CD4-positive, alpha-beta T cell (primary cell): ENCODE measurements around the gene NR3C1. TPM values are rescaled to one million over a fixed set of nuclear protein-coding genes. Genes with fewer than 3 reads are reported as not detected.

Experiments used
- ATAC-seq: fragments of 200-7000 bp; cut with Tn5 transposase; one replicate; pipeline ENCODE4 v1.10.0; 2022; ENCODE audit warnings: mild to moderate bottlenecking; ENCODE audit not compliant: poor library complexity
- CTCF ChIA-PET: fragments of 350-600 bp; sonication (Branson Sonifier 250); formaldehyde crosslinking; loops from one replicate; lab custom pipeline; 2021; ENCODE audit warnings: antibody characterized with exemption, inconsistent platforms; lab: Charles Lee
- POLR2A ChIA-PET: fragments of 350-600 bp; sonication (Branson Sonifier 250); formaldehyde crosslinking; loops from one replicate; lab custom pipeline; 2021; ENCODE audit warnings: antibody characterized with exemption, inconsistent platforms; lab: Charles Lee
- DNase-seq, 14 experiments: peaks; one replicate each; pipeline ENCODE4 v3.0.0-alpha.2; 2013 to 2020; ENCODE audit warnings: mixed read lengths in 2 of 14
- H3K27ac ChIP-seq, 2 donors: one replicate each; pipeline versions ENCODE4 v1.5.1 to v1.7.0; 2013; ENCODE audit warnings: low read length in 2 of 2, low read depth in 1 of 2, mild to moderate bottlenecking in 1 of 2
- H3K27me3 ChIP-seq, 2 experiments: 1 replicate in 1 of 2; 2 replicates in 1 of 2; pipeline versions ENCODE4 v1.6.1 to v1.7.0; 2013; ENCODE audit warnings: low read length in 2 of 2, control low read depth in 1 of 2, mild to moderate bottlenecking in 1 of 2, moderate library complexity in 1 of 2; ENCODE audit not compliant: insufficient read depth in 2 of 2, control insufficient read depth in 1 of 2
- H3K36me3 ChIP-seq: one replicate; pipeline ENCODE4 v1.6.1; 2013; ENCODE audit warnings: low read length, control low read depth; ENCODE audit not compliant: insufficient read depth
- H3K4me1 ChIP-seq: one replicate; pipeline ENCODE4 v1.6.1; 2013; ENCODE audit warnings: low read length, control low read depth; ENCODE audit not compliant: insufficient read depth
- H3K4me3 ChIP-seq: one replicate; pipeline ENCODE4 v1.5.1; 2013; ENCODE audit warnings: mild to moderate bottlenecking, low read length, moderate library complexity
- H3K9me3 ChIP-seq, 2 experiments: 1 replicate in 1 of 2; 2 replicates in 1 of 2; pipeline versions ENCODE4 v1.6.1 to v1.7.0; 2013; ENCODE audit warnings: low read length in 2 of 2, mild to moderate bottlenecking in 2 of 2, control low read depth in 1 of 2, moderate library complexity in 1 of 2; ENCODE audit not compliant: control insufficient read depth in 1 of 2, insufficient read depth in 1 of 2
- H3K27ac Mint-ChIP-seq: one replicate; pipeline ENCODE4 v1.8.0; 2020; ENCODE audit warnings: mixed read lengths
- H3K27me3 Mint-ChIP-seq: one replicate; pipeline ENCODE4 v1.8.0; 2021; ENCODE audit warnings: mixed read lengths
- H3K36me3 Mint-ChIP-seq: one replicate; pipeline ENCODE4 v1.8.0; 2021; ENCODE audit warnings: low read depth, mixed read lengths
- H3K4me1 Mint-ChIP-seq: one replicate; pipeline ENCODE4 v1.8.0; 2021; ENCODE audit warnings: low read depth, mixed read lengths
- H3K4me3 Mint-ChIP-seq: one replicate; pipeline ENCODE4 v1.8.0; 2020; ENCODE audit warnings: mild to moderate bottlenecking, mixed read lengths
- H3K9me3 Mint-ChIP-seq: one replicate; pipeline ENCODE4 v1.8.0; 2020; ENCODE audit warnings: mixed read lengths
- intact Hi-C, 2 experiments: fragments of 100-400 bp; cut with DNase I in 1 of 2; cut with micrococcal nuclease in 1 of 2; formaldehyde crosslinking; loops; one replicate each; pipeline versions ENCODE4 v1.15.1 to v1.9.0; 2023 to 2025; cut with DNase I, micrococcal nuclease
- total RNA-seq, 174 experiments: library from RNA in 2 of 174; stranded (reverse) in 2 of 174; gene quantifications; one replicate each; pipeline ENCODE4 v1.2.3 and lab custom pipeline; 2021 to 2026
- TF ChIP-seq, protein P1 (sequence below): fragments of 200-600 bp; IDR thresholded peaks from one replicate; pipeline ENCODE4 v1.8.0; 2022; ENCODE audit warnings: antibody characterized with exemption, mild to moderate bottlenecking

NR3C1 gene
- total RNA-seq, 2 experiments from 2014 or later, result 168 to 191 TPM

DNA sequence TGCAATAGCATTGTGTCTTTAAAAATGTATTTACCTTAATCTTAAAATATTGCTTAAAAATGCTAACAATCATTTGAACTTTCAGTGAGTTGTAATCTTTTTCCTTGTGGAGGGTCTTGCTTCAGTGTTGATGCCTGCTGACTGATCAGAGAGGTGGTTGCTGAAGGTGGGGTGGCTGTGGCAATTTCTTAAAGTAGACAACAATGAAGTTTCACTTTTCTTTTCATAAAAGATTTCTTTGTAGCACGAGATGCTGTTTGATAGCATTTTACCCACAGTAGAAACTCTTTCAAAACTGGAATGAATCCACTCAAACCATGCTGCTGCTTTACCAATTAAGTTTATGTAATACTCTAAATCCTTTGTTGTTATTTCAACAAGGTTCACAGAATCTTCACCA, 50.8 kb downstream of the NR3C1 start:
- Histone ChIP-seq H3K4me1 (peaks cover 25% of the 10 kb centered on the region), H3K9me3 (no peaks in the 10 kb centered on the region), H3K4me3 (no peak overlapping the region), H3K36me3 (no peaks in the 10 kb centered on the region), H3K27ac (no peak overlapping the region), H3K27me3 (no peaks in the 10 kb centered on the region)
- Mint-ChIP-seq H3K27me3 (no peaks in the 10 kb centered on the region), H3K9me3 (no peaks in the 10 kb centered on the region), H3K4me1 (peaks cover 59% of the 10 kb centered on the region), H3K36me3 (peaks cover 16% of the 10 kb centered on the region), H3K4me3 (peak overlapping the region; percentile 90), H3K27ac (peak overlapping the region; percentile 82)
- TF ChIP-seq, protein P1, sequence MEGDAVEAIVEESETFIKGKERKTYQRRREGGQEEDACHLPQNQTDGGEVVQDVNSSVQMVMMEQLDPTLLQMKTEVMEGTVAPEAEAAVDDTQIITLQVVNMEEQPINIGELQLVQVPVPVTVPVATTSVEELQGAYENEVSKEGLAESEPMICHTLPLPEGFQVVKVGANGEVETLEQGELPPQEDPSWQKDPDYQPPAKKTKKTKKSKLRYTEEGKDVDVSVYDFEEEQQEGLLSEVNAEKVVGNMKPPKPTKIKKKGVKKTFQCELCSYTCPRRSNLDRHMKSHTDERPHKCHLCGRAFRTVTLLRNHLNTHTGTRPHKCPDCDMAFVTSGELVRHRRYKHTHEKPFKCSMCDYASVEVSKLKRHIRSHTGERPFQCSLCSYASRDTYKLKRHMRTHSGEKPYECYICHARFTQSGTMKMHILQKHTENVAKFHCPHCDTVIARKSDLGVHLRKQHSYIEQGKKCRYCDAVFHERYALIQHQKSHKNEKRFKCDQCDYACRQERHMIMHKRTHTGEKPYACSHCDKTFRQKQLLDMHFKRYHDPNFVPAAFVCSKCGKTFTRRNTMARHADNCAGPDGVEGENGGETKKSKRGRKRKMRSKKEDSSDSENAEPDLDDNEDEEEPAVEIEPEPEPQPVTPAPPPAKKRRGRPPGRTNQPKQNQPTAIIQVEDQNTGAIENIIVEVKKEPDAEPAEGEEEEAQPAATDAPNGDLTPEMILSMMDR, result no peak
- ChIA-PET POLR2A (interaction anchor here (1.9 kb wide), 1 partner anchor 51 kb away, joined by 20 read pairs; the partner anchor contains the start of gene NR3C1), CTCF (no interaction called here)
- ATAC-seq (peak; percentile 35), DNase-seq (peak in 5 of 14 experiments; percentile 6 to 66 (median 39))
- intact Hi-C loops, result loop anchor here (5.0 kb wide), 1 partner anchor 50 kb away; the partner anchor contains the start of gene NR3C1 (in 2 of the 2)

DNA sequence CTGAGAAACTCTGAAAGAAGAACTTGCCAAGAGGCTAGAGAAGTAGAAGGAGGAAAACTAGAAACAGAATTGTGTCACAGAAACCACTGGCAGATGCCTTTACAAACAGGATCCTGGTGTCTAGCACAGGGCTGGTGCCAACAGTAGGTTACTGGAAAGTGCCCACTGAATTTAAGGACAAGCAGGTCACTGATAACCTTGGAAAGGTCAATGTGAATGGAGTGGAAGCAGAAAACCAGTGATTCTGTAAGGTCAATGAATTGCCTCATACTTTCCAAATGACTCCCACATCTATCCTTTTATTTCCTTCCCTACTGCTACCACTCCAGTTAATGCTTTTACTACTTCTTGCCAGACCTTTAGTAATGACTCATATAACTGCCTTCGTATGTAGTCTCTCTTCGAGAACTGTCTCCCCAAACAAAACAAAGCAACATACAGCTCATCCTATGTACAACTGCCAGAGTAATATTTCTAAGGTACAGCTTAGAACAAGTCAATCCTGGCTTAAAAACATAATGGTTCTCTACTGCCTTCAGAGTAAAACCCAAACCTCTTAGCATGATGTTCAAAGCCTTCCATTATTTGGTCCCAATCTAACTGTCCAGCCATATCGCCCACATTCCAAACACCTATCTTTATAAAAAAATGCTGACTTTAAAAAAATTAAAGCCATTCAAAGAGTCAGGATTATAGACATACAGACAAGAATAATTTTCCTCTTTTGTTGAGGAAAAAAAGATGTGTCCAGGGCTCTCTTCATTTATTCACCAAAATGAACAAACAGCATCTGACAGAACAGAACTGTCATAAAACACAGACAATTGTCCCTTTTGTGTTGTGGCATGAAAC, 52.5 kb downstream of the NR3C1 start:
- no peaks in the 10 kb centered on the region for H3K9me3 Mint-ChIP-seq
- H3K36me3 Mint-ChIP-seq, result peaks cover 17% of the 10 kb centered on the region
- ChIA-PET CTCF (interaction anchor here (1.2 to 1.7 kb wide), 5 partner anchors 14 to 53 kb away, joined by 3 to 9 read pairs (median 3); partner anchors contain the start of gene NR3C1), POLR2A (interaction anchor here (0.9 to 1.6 kb wide), 3 partner anchors 10 to 53 kb away, joined by 3 to 5 read pairs (median 3); partner anchors contain the start of gene NR3C1)
- Histone ChIP-seq H3K36me3 (no peaks in the 10 kb centered on the region), H3K4me3 (no peak overlapping the region), H3K9me3 (no peaks in the 10 kb centered on the region), H3K4me1 (peaks cover 25% of the 10 kb centered on the region), H3K27me3 (no peaks in the 10 kb centered on the region), H3K27ac (no peak overlapping the region)
- H3K4me1 Mint-ChIP-seq, result peaks cover 47% of the 10 kb centered on the region
- H3K4me3 Mint-ChIP-seq, result no peak overlapping the region
- no peaks in the 10 kb centered on the region for H3K27me3 Mint-ChIP-seq
- intact Hi-C loops, result loop anchor here (5.0 kb wide), 1 partner anchor 51 kb away; the partner anchor contains the start of gene NR3C1 (in 2 of the 2)
- ATAC-seq (no peak), DNase-seq (peak in 1 of 14 experiments; percentile 21)
- TF ChIP-seq, protein P1, result no peak
- H3K27ac Mint-ChIP-seq, result no peak overlapping the region

DNA sequence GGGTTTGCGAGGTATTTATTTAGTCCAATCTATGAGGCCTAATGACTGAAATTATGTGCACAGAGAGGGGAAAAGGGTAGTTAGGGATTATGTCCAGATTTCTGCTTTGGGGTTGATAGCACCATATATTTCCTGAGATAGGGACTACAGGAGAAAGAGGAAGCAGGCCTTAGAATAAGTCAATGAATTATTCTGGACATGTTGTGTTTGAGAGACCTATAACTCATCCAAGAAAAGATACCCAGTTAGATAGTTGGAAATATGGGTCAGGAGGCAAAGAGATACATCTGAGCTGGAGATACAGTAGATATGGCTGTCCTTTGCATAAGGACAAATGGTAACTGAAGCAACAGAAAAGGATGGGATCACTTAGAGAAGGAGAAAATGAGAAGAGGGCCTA, 53.1 kb downstream of the NR3C1 start:
- intact Hi-C loops, result loop anchor here (5.0 kb wide), 1 partner anchor 52 kb away; the partner anchor contains the start of gene NR3C1 (in 2 of the 2)
- POLR2A ChIA-PET, result interaction anchor here (0.9 to 1.6 kb wide), 3 partner anchors 11 to 53 kb away, joined by 3 to 5 read pairs (median 3); partner anchors contain the start of gene NR3C1
- H3K9me3 ChIP-seq, result no peaks in the 10 kb centered on the region
- ATAC-seq (no peak), DNase-seq (no peak)
- H3K9me3 Mint-ChIP-seq, result no peaks in the 10 kb centered on the region
- H3K27ac ChIP-seq, result no peak overlapping the region
- peaks cover 22% of the 10 kb centered on the region for H3K4me1 ChIP-seq
- TF ChIP-seq, protein P1, result no peak
- H3K27me3 ChIP-seq, result no peaks in the 10 kb centered on the region
- no peak overlapping the region for H3K4me3 ChIP-seq
- no peak overlapping the region for H3K27ac Mint-ChIP-seq
- CTCF ChIA-PET, result interaction anchor here (1.1 to 1.7 kb wide), 4 partner anchors 39 to 341 kb away, joined by 3 to 9 read pairs (median 4); partner anchors contain the start of gene NR3C1
- H3K27me3 Mint-ChIP-seq, result no peaks in the 10 kb centered on the region
- no peaks in the 10 kb centered on the region for H3K36me3 ChIP-seq
- no peak overlapping the region for H3K4me3 Mint-ChIP-seq
- H3K36me3 Mint-ChIP-seq, result peaks cover 17% of the 10 kb centered on the region
- H3K4me1 Mint-ChIP-seq, result peaks cover 43% of the 10 kb centered on the region
